ENCODE results near the gene AP2S1. TPM values are rescaled to one million over a fixed set of nuclear protein-coding genes. Genes with fewer than 3 reads are reported as not detected.
"Not testable (repeated sequence)": the region's sequence is repeated elsewhere in the genome, so short reads cannot be mapped to it uniquely, and the experiment has no call there.

Gene AP2S1
- total and polyA plus RNA-seq, 5 donors from 2014 or later, result 41.5 to 90.1 (median 65.5) TPM

- Mint-ChIP-seq H3K9me3 (no peaks in the 10 kb centered on the region), H3K36me3 (no peaks in the 10 kb centered on the region), H3K4me3 (no peak overlapping the region), H3K4me1 (no peaks in the 10 kb centered on the region), H3K27ac (no peak overlapping the region), H3K27me3 (no peaks in the 10 kb centered on the region)
- H3K9me3 ChIP-seq (ENCODE audit: control insufficient read depth in 2 of 2, low read length in 2 of 2), result no peaks in the 10 kb centered on the region
- no peak for ATAC-seq (ENCODE audit: low read depth in 2 of 2)
- no peak for DNase-seq
- H3K36me3 ChIP-seq (ENCODE audit: control insufficient read depth, insufficient read depth, low read length), result no peaks in the 10 kb centered on the region
- H3K27me3 ChIP-seq (ENCODE audit: control insufficient read depth, insufficient read depth, low read length), result no peaks in the 10 kb centered on the region
- no peaks in the 10 kb centered on the region for H3K4me1 ChIP-seq (ENCODE audit: control insufficient read depth, insufficient read depth, low read length, poor library complexity, severe bottlenecking)
- H3K27ac ChIP-seq (ENCODE audit: insufficient read depth, low read length, poor library complexity, severe bottlenecking), result no peak overlapping the region
- H3K4me3 ChIP-seq (ENCODE audit: low read depth, low read length), result no peak overlapping the region
These were observed 40.9 kb downstream of the AP2S1 start for GRCh38 chr19:46809534-46810272.

GRCh38 chr19:46806656-46807055 lies 44.0 kb downstream of the AP2S1 start:
- H3K4me3 ChIP-seq (ENCODE audit: low read depth, low read length), result no peak overlapping the region
- Mint-ChIP-seq H3K27ac (no peak overlapping the region), H3K4me1 (no peaks in the 10 kb centered on the region), H3K4me3 (no peak overlapping the region), H3K27me3 (no peaks in the 10 kb centered on the region), H3K36me3 (no peaks in the 10 kb centered on the region), H3K9me3 (no peaks in the 10 kb centered on the region)
- no peak overlapping the region for H3K27ac ChIP-seq (ENCODE audit: insufficient read depth, low read length, poor library complexity, severe bottlenecking)
- no peaks in the 10 kb centered on the region for H3K36me3 ChIP-seq (ENCODE audit: control insufficient read depth, insufficient read depth, low read length)
- H3K4me1 ChIP-seq (ENCODE audit: control insufficient read depth, insufficient read depth, low read length, poor library complexity, severe bottlenecking), result no peaks in the 10 kb centered on the region
- ATAC-seq (ENCODE audit: low read depth in 2 of 2), result no peak
- no peaks in the 10 kb centered on the region for H3K9me3 ChIP-seq (ENCODE audit: control insufficient read depth in 2 of 2, low read length in 2 of 2)
- no peaks in the 10 kb centered on the region for H3K27me3 ChIP-seq (ENCODE audit: control insufficient read depth, insufficient read depth, low read length)
- no peak for DNase-seq

- not testable (repeated sequence) for H3K27me3 ChIP-seq (ENCODE audit: control insufficient read depth, insufficient read depth, low read length); H3K9me3 ChIP-seq (ENCODE audit: control insufficient read depth in 2 of 2, low read length in 2 of 2); H3K27ac ChIP-seq (ENCODE audit: insufficient read depth, low read length, poor library complexity, severe bottlenecking); H3K4me3 ChIP-seq (ENCODE audit: low read depth, low read length); H3K4me1 Mint-ChIP-seq; H3K36me3 Mint-ChIP-seq; H3K27ac Mint-ChIP-seq; H3K27me3 Mint-ChIP-seq; H3K4me3 Mint-ChIP-seq; H3K36me3 ChIP-seq (ENCODE audit: control insufficient read depth, insufficient read depth, low read length); DNase-seq; ATAC-seq (ENCODE audit: low read depth in 2 of 2); H3K9me3 Mint-ChIP-seq; H3K4me1 ChIP-seq (ENCODE audit: control insufficient read depth, insufficient read depth, low read length, poor library complexity, severe bottlenecking)
These were observed 46.2 kb downstream of the AP2S1 start for GRCh38 chr19:46804432-46804831.

- no peaks in the 10 kb centered on the region for H3K9me3 ChIP-seq (ENCODE audit: control insufficient read depth in 2 of 2, low read length in 2 of 2)
- H3K27ac ChIP-seq (ENCODE audit: insufficient read depth, low read length, poor library complexity, severe bottlenecking), result no peak overlapping the region
- no peak overlapping the region for H3K27ac Mint-ChIP-seq
These were observed 47.1 kb downstream of the AP2S1 start for GRCh38 chr19:46803555-46803954.

DNA sequence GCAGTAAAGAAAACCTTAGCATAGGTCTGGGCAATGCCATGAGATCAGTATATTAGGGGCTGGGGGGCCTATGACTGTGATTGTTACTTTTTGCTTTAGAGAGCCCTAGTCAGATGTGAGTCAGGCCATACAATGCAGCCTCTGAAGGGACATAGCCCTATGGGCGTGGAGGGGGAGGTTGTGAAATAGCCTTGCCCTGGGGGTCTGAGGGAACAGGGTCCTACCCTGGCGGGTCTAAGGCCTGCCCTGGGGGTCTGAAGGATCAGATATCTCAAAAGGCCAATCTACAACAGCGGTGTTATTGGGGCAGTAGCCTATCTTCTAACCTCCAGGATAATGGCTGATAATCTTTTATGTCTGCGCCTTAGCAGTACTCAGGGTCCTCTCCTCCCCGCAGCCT lies 48.5 kb downstream of the AP2S1 start:
- Mint-ChIP-seq H3K36me3 (no peaks in the 10 kb centered on the region), H3K9me3 (no peaks in the 10 kb centered on the region)
- no peak overlapping the region for H3K4me3 ChIP-seq (ENCODE audit: low read depth, low read length)

More at GRCh38 chr19:46803555-46803954, 47.1 kb downstream of the AP2S1 start:
- Mint-ChIP-seq H3K9me3 (no peaks in the 10 kb centered on the region), H3K27me3 (no peaks in the 10 kb centered on the region), H3K4me3 (no peak overlapping the region), H3K36me3 (no peaks in the 10 kb centered on the region), H3K4me1 (no peaks in the 10 kb centered on the region)
- no peaks in the 10 kb centered on the region for H3K27me3 ChIP-seq (ENCODE audit: control insufficient read depth, insufficient read depth, low read length)
- H3K4me1 ChIP-seq (ENCODE audit: control insufficient read depth, insufficient read depth, low read length, poor library complexity, severe bottlenecking), result no peaks in the 10 kb centered on the region
- no peaks in the 10 kb centered on the region for H3K36me3 ChIP-seq (ENCODE audit: control insufficient read depth, insufficient read depth, low read length)
- ATAC-seq (ENCODE audit: low read depth in 2 of 2) (no peak), DNase-seq (no peak)
- H3K4me3 ChIP-seq (ENCODE audit: low read depth, low read length), result no peak overlapping the region

GRCh38 chr19:46798713-46799112 lies 51.9 kb downstream of the AP2S1 start:
- H3K36me3 ChIP-seq (ENCODE audit: control insufficient read depth, insufficient read depth, low read length), result no peaks in the 10 kb centered on the region
- Mint-ChIP-seq H3K4me1 (peaks cover 0 to 2% (median 0%) of the 10 kb centered on the region in 4 donors), H3K36me3 (no peaks in the 10 kb centered on the region), H3K9me3 (no peaks in the 10 kb centered on the region), H3K27ac (peak overlapping the region in 1 of 3 donors; percentile 24), H3K27me3 (peaks cover 3% of the 10 kb centered on the region), H3K4me3 (no peak overlapping the region)
- H3K27me3 ChIP-seq (ENCODE audit: control insufficient read depth, insufficient read depth, low read length), result no peaks in the 10 kb centered on the region
- DNase-seq, result no peak
- no peak overlapping the region for H3K27ac ChIP-seq (ENCODE audit: insufficient read depth, low read length, poor library complexity, severe bottlenecking)
- H3K4me1 ChIP-seq (ENCODE audit: control insufficient read depth, insufficient read depth, low read length, poor library complexity, severe bottlenecking), result no peaks in the 10 kb centered on the region
- ATAC-seq (ENCODE audit: low read depth in 2 of 2), result no peak
- H3K4me3 ChIP-seq (ENCODE audit: low read depth, low read length), result no peak overlapping the region
- no peaks in the 10 kb centered on the region for H3K9me3 ChIP-seq (ENCODE audit: control insufficient read depth in 2 of 2, low read length in 2 of 2)

More for the DNA sequence above, 48.5 kb downstream of the AP2S1 start:
- H3K4me1 Mint-ChIP-seq, result no peaks in the 10 kb centered on the region
- DNase-seq (no peak), ATAC-seq (ENCODE audit: low read depth in 2 of 2) (no peak)
- H3K27ac ChIP-seq (ENCODE audit: insufficient read depth, low read length, poor library complexity, severe bottlenecking), result no peak overlapping the region
- no peak overlapping the region for H3K4me3 Mint-ChIP-seq
- H3K9me3 ChIP-seq (ENCODE audit: control insufficient read depth in 2 of 2, low read length in 2 of 2), result no peaks in the 10 kb centered on the region
- no peaks in the 10 kb centered on the region for H3K36me3 ChIP-seq (ENCODE audit: control insufficient read depth, insufficient read depth, low read length)
- H3K27ac Mint-ChIP-seq, result peak overlapping the region in 1 of 3 donors; percentile 83
- H3K27me3 Mint-ChIP-seq, result no peaks in the 10 kb centered on the region
- no peaks in the 10 kb centered on the region for H3K27me3 ChIP-seq (ENCODE audit: control insufficient read depth, insufficient read depth, low read length)
- H3K4me1 ChIP-seq (ENCODE audit: control insufficient read depth, insufficient read depth, low read length, poor library complexity, severe bottlenecking), result no peaks in the 10 kb centered on the region

GRCh38 chr19:46797881-46798280 lies 52.8 kb downstream of the AP2S1 start:
- Histone ChIP-seq H3K36me3 (ENCODE audit: control insufficient read depth, insufficient read depth, low read length) (no peaks in the 10 kb centered on the region), H3K4me1 (ENCODE audit: control insufficient read depth, insufficient read depth, low read length, poor library complexity, severe bottlenecking) (no peaks in the 10 kb centered on the region), H3K9me3 (ENCODE audit: control insufficient read depth in 2 of 2, low read length in 2 of 2) (no peaks in the 10 kb centered on the region), H3K4me3 (ENCODE audit: low read depth, low read length) (no peak overlapping the region), H3K27ac (ENCODE audit: insufficient read depth, low read length, poor library complexity, severe bottlenecking) (no peak overlapping the region), H3K27me3 (ENCODE audit: control insufficient read depth, insufficient read depth, low read length) (no peaks in the 10 kb centered on the region)
- Mint-ChIP-seq H3K4me3 (no peak overlapping the region), H3K4me1 (peaks cover 0 to 3% (median 0%) of the 10 kb centered on the region in 4 donors), H3K9me3 (no peaks in the 10 kb centered on the region), H3K27me3 (peaks cover 8% of the 10 kb centered on the region), H3K27ac (no peak overlapping the region), H3K36me3 (no peaks in the 10 kb centered on the region)
- no peak for ATAC-seq (ENCODE audit: low read depth in 2 of 2)
- DNase-seq, result no peak

- no peak overlapping the region for H3K27ac ChIP-seq (ENCODE audit: insufficient read depth, low read length, poor library complexity, severe bottlenecking)
- H3K36me3 ChIP-seq (ENCODE audit: control insufficient read depth, insufficient read depth, low read length), result no peaks in the 10 kb centered on the region
- no peaks in the 10 kb centered on the region for H3K9me3 ChIP-seq (ENCODE audit: control insufficient read depth in 2 of 2, low read length in 2 of 2)
- Mint-ChIP-seq H3K4me3 (peak overlapping the region; percentile 1 to 50 (median 19)), H3K36me3 (no peaks in the 10 kb centered on the region), H3K27ac (peak overlapping the region in 2 of 3 donors; percentile 13 to 52), H3K27me3 (peaks cover 8% of the 10 kb centered on the region), H3K9me3 (no peaks in the 10 kb centered on the region), H3K4me1 (peaks cover 10 to 41% (median 25%) of the 10 kb centered on the region in 4 donors)
- no peak for ATAC-seq (ENCODE audit: low read depth in 2 of 2)
- peaks cover 29% of the 10 kb centered on the region for H3K4me1 ChIP-seq (ENCODE audit: control insufficient read depth, insufficient read depth, low read length, poor library complexity, severe bottlenecking)
- no peaks in the 10 kb centered on the region for H3K27me3 ChIP-seq (ENCODE audit: control insufficient read depth, insufficient read depth, low read length)
- peak overlapping the region; percentile 37 for H3K4me3 ChIP-seq (ENCODE audit: low read depth, low read length)
- DNase-seq, result peak; percentile 6 to 79 (median 66)
These were observed 58.7 kb downstream of the AP2S1 start for GRCh38 chr19:46791944-46792343.

Data from CD4-positive, CD25-positive, alpha-beta regulatory T cell (primary cell).